Measurements from ENCODE around the gene PTPRCAP. TPM values are rescaled to one million over a fixed set of nuclear protein-coding genes. Genes with fewer than 3 reads are reported as not detected.
A peak's percentile ranks its signal among the peaks of the same experiment; 100 is the strongest.

PTPRCAP gene
- total and polyA plus RNA-seq, 9 of the 15 experiments (the other 6 are each of a cell fraction or from before 2014, with no cell fraction given): 0.22 to 2.0 (median 1.1) TPM; not detected in 4

DNA sequence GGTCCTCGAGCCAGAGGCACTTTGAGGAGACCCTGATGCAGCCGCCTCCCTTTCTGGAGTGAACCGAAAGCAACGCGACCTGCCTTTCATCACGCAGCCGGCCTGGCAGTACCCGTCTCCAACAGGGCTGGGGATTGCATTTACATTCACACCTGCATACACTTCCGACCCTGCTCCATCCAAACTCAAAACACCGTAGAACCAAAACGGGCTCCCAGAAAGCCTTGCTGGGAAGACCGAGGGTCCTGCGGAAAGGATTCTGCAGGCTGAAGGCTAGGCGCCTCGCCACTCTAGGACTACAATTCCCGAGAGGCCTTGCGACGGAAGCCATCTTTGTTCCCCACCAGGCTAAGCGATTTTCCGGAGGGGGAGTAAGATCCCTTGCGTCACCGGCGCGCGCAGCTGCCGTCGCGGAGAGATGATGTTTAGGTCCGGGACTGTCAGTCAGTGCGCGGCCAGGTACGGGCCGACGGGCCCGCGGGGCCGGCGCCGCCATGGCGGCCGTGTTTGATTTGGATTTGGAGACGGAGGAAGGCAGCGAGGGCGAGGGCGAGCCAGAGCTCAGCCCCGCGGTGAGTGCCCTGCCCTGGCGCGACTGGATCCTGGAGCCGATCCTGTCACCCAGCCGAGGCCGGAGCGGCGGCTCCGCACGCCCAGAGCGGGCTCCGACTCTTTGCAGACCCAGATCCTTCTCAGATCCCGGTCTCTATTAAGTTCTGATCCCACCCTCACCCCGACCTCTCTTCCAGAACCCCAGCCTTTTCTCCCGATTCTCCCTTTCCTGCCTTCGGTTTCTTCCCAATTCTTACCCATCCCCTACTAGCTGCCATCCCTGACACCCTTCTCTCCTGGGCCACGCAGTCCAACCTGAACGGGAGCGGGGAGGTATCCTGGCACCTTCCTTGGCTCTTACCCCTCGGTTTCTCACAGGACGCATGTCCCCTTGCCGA lies 9.2 kb downstream of the PTPRCAP start, which contains the start of gene RPS6KB2 (continued):
- TF ChIP-seq, protein P1, sequence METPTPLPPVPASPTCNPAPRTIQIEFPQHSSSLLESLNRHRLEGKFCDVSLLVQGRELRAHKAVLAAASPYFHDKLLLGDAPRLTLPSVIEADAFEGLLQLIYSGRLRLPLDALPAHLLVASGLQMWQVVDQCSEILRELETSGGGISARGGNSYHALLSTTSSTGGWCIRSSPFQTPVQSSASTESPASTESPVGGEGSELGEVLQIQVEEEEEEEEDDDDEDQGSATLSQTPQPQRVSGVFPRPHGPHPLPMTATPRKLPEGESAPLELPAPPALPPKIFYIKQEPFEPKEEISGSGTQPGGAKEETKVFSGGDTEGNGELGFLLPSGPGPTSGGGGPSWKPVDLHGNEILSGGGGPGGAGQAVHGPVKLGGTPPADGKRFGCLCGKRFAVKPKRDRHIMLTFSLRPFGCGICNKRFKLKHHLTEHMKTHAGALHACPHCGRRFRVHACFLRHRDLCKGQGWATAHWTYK (CRISPR knock-in tag; IDR thresholded peaks at IDR 0.05): 0 out of 2 replicates have a peak, but pooled peaks have one; percentile 46
- TF ChIP-seq ZNF830 (CRISPR knock-in tag; IDR thresholded peaks at IDR 0.05) (no peak), KLF6 (CRISPR knock-in tag; IDR thresholded peaks at IDR 0.05; ENCODE audit: borderline replicate concordance) (no peak), KDM1A (IDR thresholded peaks at IDR 0.05) (no peak), GATAD2B (IDR thresholded peaks at IDR 0.05; ENCODE audit: borderline replicate concordance) (no peak), ZNF717 (CRISPR knock-in tag; IDR thresholded peaks at IDR 0.05) (no peak), HDAC3 (IDR thresholded peaks at IDR 0.05; ENCODE audit: borderline replicate concordance, partially characterized antibody) (no peak), DMBX1 (CRISPR knock-in tag; IDR thresholded peaks at IDR 0.05; ENCODE audit: borderline replicate concordance) (0 out of 2 replicates have a peak, but pooled peaks have one; percentile 48), ILF3 (IDR thresholded peaks at IDR 0.05; ENCODE audit: borderline replicate concordance) (no peak), SRSF7 (optimal IDR thresholded peaks at IDR 0.05; ENCODE audit: low read depth, low read length) (no peak), ZNF507 (tag; conservative IDR thresholded peaks at IDR 0.05) (no peak), MCM3 (IDR thresholded peaks at IDR 0.05) (no peak), TAF15 (IDR thresholded peaks at IDR 0.05; ENCODE audit: low read depth, low read length) (no peak), ZNF146 (CRISPR knock-in tag; IDR thresholded peaks at IDR 0.05; ENCODE audit: unreplicated experiment) (no peak), ZKSCAN1 (IDR thresholded peaks at IDR 0.05; ENCODE audit: low read depth, low read length) (peak; percentile 38; the same call in 1 of the 2 replicates), ZNF212 (CRISPR knock-in tag; IDR thresholded peaks at IDR 0.05) (no peak), STAT5A (IDR thresholded peaks at IDR 0.05; ENCODE audit: borderline replicate concordance, low read length) (no peak), ZBED1 (IDR thresholded peaks at IDR 0.05) (no peak), THRAP3 (IDR thresholded peaks at IDR 0.05; ENCODE audit: borderline replicate concordance) (no peak), ZNF778 (CRISPR knock-in tag; IDR thresholded peaks at IDR 0.05) (no peak), ZNF347 (CRISPR knock-in tag; IDR thresholded peaks at IDR 0.05; ENCODE audit: low read depth) (no peak), NR3C1 (CRISPR knock-in tag; IDR thresholded peaks at IDR 0.05) (no peak), ILK (tag; IDR thresholded peaks at IDR 0.05; ENCODE audit: borderline replicate concordance, low read depth) (no peak), ZNF184 (CRISPR knock-in tag; IDR thresholded peaks at IDR 0.05) (no peak), NCOR1 (IDR thresholded peaks at IDR 0.05) (no peak), ZNF79 (CRISPR knock-in tag; IDR thresholded peaks at IDR 0.05; ENCODE audit: low read depth) (no peak)
- TF ChIP-seq, protein P2, sequence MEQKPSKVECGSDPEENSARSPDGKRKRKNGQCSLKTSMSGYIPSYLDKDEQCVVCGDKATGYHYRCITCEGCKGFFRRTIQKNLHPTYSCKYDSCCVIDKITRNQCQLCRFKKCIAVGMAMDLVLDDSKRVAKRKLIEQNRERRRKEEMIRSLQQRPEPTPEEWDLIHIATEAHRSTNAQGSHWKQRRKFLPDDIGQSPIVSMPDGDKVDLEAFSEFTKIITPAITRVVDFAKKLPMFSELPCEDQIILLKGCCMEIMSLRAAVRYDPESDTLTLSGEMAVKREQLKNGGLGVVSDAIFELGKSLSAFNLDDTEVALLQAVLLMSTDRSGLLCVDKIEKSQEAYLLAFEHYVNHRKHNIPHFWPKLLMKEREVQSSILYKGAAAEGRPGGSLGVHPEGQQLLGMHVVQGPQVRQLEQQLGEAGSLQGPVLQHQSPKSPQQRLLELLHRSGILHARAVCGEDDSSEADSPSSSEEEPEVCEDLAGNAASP (IDR thresholded peaks at IDR 0.05): no peak
